ENCODE measurements around the gene GJD4.

The GJD4 gene

DNA sequence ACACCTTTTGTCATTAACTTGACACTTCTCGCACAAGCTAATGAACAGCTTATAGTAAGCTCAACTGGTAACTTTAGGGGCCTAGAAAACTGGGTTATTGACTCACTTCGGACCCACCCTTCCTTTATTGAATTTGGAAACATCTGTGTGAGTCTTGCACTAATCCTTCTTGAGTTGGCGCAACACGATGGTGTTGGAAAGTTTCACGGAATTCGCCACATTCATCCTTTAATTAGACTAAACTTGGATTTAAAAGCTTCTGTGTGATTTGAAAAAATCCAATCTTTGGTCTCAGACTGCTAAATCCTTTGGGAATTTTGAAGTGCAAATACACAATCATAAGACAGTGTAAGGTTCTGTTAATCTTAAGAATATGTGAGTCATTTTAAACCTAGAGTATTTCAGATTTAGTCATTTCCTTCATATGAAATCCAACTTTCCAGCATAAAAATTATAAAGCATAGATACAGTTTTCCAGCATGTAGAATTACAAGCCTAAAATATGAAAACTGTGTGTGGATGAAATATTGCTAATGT, 21.9 kb downstream of the GJD4 start:
- DNase-seq (ENCODE audit: low read depth), result no peak

DNA sequence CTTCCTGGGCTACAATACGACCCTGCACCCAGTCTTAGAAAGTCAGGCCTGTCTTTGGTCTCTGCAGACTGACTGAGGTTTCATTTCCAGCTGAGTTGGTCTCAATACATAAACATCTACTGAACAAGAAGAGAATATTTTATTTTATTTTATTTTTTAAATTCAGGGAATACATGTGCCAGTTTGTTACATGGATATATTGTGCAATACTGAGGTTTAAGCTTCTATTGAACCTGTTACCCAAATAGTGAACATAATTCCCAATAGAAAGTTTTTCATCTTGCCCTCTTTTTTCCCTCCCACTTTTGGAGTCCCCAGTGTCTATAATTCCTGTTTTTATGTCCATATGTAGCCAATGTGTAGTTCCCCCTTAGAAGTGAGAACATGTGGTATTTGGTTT, 26.3 kb downstream of the GJD4 start:
- no peak for DNase-seq (ENCODE audit: low read depth)

DNA sequence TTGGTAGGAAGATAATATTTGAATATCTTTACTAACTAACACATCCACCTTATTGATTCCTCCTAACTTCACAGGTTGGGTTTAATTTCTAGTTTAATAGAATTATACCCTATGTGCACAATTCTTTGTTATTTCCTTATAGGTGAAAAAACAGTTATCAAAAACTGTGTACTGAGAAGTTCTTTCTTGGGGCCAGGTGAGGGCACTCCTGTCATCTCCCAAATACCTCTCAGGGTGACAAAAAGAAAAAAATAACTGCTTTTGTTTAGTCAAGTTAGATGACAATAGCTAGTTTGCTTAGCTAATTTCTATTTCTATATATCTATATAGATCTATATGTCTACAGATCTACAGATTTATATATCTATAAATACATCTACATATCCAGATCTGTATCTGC, 26.9 kb downstream of the GJD4 start:
- no peak for DNase-seq (ENCODE audit: low read depth)

DNA sequence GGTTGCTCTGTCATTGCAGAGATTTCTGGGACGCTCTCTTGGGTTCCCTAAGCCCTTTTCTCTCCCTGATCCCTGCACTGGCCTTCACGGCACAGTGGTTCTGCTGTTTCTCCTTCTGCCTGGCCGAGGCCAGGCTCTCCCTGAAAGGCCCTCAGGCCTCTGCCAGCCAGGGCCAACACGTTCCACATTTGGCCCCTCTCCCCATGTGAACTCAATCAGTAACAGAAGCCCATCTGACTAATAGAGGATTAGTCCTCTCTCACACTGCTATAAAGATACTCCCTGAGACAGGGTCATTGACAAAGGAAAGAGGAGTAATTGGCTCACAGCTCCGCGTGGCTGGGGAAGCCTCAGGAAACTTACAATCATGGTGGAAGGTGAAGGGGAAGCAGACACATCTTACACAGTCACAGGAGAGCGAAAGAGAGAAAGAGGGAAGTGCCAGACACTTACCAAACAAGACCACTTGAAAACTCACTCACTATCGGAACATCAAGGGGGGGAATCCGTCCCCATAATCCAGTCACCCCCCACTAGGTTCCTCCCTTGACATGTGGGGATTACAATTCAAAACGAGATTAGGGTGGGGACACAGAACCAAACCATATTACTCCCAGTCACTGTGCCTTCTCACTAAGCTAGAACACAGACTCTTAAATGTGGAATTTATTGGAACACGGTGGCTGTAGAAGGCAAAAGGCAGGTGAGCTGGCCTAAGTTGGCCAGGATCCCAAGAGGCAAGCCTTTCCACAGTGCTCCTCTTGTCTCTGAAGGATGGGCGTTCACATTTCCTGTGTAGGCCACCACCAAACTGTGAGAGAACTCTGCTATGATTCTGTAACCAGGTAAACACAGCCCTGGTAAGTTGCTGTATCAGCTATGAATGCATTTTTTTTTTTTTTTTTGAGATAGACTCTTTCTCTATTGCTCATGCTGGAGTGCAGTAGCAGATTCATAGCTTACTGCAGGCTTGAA, 28.2 kb downstream of the GJD4 start:
- DNase-seq (ENCODE audit: low read depth), result no peak

DNA sequence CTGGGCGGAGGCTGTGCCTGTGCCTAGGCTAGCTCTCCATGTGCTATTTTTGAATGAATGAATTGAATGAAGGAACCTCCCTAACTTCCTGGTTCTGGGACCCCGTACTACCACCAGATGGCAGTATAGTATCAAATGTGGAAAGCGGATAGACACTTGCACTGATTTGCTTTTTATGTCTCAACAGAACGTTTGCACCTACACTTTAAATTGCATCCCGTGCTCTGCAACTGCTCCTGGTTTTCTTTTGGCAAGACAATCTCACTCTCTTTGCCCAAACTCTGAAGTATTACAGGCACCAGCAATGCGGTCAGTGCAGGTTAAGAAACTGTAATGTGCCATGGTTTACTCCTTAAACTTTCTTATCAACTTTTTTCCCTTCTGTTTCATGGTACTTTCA, 30.4 kb downstream of the GJD4 start:
- DNase-seq (ENCODE audit: low read depth), result no peak

DNA sequence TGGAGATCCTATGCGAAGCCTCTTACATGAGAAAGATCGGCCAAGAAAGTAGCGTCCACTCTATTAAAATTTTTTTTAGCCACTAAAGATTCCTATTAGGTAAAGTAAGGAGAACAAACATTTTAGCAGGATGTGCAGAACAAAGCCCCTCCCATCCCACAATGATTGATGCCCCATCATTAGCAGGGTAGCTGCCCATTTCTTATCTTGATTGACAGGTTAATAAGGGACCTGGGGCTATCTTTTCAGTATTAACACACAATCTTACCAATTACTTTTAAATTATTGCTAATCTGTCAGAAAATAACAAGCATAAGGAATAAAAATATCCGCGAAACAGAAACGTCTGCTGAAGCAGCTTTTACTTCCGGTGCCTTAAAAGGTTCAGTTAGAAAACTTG, 31.8 kb downstream of the GJD4 start:
- DNase-seq (ENCODE audit: low read depth), result no peak

DNA sequence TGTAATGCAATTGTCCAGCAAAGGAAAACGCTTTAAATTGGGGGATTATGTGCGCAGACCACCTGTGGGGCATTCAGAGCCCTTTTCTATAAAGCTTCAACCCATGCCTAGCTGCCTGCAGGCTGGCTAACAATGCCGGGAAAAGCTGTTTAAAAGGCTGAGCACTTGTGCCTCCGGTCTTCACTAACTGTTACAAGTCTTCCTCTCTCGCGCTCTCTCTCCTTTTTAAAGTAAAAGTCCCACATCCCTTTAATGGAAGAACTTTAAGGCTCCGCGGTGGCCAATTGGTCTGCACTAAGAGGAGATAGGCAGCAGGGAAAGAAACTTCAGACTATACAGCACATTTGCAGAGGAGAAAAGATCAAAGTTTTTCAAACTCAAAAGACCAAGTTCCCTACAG, 32.3 kb downstream of the GJD4 start:
- DNase-seq (ENCODE audit: low read depth), result no peak

DNA sequence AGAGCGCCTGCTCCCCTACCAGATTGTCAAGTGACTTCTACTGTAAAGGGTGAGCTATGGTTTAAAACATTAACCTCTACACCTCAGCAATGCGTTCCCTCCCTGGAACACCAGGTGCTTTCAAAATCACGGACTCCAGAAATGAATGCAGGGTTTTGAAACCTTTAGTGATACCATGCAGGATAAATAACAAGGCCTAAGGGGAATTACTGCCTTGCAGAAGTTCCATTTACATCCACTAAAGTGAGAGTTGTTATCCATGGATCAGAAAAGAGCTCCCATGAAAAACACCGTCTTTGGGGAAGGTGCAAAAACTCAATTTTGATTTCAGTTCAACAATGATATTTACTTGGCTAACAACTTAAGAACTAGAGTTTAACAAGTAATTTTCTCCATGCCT, 33.0 kb downstream of the GJD4 start:
- no peak for DNase-seq (ENCODE audit: low read depth)

DNA sequence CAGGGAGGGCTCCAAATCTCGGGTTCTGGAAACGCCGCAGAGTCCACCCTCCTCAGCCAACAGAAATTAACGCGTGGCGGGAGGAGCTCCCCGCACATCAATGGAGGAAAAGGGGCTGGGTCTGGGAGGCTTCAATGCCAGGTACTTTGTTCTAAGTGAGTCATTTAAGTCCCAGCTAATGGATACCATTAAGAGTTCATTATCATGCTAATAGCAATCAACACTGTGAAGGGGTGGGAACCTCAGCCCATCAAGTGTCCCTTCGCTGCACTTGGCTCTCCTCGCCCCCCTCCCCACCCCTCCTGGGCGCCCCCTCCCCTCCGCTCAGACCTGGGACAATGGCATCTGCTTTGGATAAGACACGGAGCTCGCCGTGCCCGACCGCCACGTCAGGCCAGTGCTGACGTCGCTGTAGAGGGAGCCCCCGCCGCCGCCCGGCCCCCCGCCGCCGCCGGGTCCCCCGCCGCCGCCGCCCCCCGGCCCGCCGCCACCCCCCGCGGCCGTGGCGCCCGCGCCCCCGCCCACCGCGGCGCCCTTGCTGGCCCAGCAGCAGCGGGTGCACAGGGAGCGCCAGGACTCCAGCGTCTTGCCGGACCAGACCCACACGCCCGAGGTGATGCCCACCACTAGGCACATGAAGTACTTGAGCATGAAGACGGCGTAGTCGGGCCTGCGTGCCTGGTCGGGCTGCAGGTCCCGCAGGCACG, 34.0 kb downstream of the GJD4 start:
- no peak for DNase-seq (ENCODE audit: low read depth)

DNA sequence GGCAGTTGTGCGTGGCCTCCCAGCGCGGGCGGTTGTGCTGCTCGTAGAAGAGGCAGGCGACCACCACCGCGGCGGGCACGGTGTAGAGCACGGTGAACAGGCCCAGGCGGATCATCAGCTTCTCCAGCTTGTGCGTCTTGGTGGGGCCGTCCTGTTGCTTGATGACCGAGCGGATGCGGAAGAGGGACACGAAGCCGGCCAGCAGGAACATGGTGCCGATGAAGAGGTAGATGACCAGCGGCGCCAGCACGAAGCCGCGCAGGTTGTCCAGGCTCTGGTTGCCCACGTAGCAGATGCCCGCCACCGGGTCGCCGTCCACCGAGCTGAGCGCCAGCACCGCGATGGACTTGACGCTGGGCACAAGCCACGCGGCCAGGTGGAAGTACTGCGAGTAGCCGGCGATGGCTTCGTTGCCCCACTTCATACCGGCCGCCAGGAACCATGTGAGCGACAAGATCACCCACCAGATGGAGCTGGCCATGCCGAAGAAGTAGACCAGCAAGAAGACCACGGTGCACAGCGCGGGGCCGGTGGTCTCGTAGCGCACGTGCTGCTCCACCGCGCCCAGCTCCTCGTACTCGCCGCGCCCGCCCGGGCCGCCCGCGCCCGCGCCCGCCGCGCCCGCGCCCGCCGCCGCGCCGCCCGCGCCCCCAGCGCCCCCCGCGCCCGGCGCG, 34.7 kb downstream of the GJD4 start:
- no peak for DNase-seq (ENCODE audit: low read depth)

DNA sequence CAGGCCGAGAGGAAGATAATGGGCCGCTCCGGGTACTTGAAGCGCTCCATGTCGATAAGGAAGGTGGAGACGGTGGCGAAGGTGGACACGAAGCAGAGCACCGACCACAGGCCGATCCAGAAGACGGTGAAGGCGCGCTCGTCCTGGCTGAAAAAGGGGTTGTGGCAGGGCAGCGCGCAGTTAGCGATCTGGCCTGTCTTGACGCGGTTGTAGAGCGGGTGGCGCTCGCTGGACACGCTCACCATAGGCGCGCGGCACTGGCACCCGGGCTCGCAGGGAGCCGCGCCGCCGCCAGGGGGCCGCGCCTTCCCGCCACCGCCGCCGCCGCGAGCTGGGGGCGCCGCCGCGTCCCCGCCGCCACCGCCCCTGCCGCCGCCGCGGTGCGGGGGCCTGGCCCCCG, 35.3 kb downstream of the GJD4 start:
- DNase-seq (ENCODE audit: low read depth), result no peak

DNA sequence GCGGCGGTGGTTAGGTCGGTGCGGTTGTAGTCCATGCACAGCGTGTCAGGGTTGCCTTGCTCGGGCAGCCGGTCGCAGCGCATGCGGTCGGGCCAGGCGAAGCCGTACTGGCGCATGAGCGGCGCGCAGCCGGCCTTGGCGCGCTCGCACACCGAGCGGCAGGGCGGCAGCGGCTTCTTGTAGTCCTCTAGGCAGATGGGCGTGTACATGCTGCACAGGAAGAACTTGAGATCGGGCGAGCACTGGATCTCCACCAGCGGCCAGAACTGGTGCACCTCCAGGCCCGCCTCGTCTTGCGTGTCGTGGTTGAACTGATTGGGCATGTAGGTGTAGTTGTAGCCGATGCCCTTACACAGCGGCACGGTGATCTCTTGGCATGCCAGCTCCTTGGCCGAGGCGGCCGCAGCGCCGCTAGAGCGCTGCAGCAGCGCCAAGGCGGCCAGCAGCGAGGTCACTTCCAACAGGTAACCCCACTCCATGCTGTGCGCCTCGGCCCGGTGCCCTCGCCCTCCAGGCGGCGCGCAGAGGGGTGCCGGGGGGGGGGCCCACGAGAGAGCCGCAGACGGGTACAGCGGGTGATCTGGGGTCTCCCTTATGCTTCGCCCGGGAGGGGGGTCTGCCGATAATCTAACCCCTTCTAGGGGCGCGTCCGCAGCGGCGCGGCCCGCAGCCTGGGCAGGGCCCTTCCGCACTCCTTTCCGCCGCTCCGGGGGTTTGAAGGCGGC, 36.0 kb downstream of the GJD4 start:
- DNase-seq (ENCODE audit: low read depth), result no peak

DNA sequence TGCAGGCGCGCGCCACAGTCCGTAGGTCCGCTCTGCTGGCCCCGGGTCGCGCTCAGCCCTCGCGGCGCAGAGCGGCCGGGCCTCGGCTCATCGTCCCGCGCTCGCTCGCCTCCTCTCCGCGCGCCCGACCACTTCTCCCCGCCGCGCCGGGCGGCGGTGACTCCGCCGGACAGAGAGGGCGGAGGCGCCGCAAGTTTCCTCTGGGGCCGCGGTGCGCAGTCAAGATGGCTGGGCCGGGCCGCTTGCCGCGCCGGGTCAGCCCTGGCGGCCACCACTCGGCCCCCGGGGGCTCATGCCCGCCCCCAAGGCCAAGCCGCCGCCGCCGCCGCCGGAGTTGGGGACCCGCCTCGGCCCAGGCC, 36.5 kb downstream of the GJD4 start:
- no peak for DNase-seq (ENCODE audit: low read depth)

DNA sequence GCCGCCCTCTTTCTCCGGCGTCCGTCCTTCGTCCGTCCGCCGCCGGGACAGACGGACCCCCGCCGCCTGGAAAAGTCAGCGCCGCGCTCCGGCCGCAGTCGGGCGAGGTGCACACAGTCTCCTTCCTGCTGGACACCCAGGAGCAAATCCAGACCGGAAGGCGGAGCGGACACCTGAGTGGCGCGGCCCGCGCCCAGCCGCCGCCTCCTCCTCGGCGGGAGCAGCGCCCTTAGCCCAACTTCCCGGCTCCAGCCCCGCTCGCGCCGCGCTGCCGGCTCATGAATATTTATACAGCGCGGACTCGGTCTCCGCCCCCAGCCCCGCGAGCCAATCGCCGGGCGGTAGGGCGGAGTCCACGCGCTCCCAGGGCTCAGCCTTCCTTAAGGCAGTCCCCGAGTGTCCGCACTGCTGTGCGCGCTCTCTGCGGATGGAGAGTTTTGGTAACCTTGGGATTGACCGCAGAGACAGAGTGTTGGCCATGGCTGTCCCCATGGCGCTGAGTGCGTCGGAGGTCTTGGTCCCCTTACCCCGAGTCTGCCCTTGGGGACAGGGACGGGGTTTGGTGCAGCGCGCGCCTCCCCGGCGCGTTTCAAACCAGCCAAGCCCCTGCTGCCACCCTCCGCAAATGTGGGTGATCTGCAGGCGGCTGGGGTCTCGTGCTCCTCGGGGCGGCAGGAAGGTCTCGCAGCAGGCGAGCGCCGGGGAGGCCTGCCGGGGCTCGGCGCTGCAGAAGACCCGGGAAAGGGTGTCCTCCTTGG, 37.1 kb downstream of the GJD4 start, which contains the start of gene FZD8:
Gene FZD8 (minus strand): TSS at position 262 of the 758 bp plus-strand sequence. CDS start 867 bp downstream, outside the sequence.
- DNase-seq (ENCODE audit: low read depth), result peak; percentile 56

DNA sequence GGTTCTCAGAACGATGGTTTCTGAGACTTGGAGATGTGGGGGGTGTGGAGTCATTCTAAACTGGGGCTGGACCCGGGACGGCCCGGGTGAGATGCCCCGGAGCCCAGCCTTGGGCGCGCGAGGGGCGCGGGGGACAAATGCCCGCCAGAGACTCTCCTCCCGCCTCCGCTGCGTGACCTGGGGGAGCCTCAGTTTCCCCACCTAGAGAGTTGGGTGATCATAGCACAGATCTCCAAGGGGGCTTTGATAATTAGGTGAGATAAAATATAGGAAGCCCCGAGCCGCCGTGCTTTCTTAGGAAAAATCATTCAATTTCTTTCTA, 37.6 kb downstream of the GJD4 start:
- no peak for DNase-seq (ENCODE audit: low read depth)

DNA sequence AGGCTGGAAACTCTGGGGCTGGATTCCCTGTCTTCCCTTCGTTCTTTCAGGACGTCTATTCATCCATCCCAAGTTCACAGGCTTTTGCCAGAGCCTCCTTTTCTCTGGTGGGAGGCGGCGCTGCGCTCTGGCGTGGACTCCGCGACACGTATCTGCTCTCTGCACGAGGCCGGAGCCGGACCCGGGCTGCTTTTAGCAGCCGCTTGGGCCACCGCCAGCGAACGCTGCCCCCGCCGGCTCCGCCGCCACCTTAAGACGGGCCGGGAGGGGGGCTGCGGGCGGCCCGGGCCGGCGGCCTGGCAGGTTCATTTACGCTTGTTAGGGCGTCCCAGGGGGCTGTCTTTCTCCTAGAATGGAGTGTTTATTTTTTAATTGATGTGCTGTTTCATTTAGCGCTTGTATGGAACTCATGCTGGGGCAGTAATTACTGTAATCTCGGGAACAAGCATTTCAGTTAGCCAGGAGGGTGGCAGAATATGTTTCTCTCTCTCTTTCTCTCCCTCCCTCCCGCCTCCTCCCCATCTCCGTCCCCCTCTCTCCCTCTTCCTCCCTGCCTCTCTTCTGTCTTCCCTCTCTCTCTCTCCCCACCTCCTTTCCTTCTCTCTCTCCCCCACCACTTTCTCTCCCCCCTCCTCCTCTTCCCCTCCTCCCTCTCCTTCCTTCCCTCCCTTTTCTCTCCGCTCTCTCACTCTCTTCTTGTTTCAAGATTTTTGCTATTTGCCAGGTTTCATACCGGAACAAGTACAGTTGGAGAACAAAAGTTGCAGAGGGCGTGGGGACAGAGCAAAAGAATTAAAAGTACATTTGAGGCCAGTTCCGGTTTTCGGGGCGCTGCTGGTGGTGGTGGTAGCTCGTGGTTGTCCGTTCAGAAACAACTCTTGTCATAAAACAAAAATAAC, 38.3 kb downstream of the GJD4 start:
- DNase-seq (ENCODE audit: low read depth), result no peak

DNA sequence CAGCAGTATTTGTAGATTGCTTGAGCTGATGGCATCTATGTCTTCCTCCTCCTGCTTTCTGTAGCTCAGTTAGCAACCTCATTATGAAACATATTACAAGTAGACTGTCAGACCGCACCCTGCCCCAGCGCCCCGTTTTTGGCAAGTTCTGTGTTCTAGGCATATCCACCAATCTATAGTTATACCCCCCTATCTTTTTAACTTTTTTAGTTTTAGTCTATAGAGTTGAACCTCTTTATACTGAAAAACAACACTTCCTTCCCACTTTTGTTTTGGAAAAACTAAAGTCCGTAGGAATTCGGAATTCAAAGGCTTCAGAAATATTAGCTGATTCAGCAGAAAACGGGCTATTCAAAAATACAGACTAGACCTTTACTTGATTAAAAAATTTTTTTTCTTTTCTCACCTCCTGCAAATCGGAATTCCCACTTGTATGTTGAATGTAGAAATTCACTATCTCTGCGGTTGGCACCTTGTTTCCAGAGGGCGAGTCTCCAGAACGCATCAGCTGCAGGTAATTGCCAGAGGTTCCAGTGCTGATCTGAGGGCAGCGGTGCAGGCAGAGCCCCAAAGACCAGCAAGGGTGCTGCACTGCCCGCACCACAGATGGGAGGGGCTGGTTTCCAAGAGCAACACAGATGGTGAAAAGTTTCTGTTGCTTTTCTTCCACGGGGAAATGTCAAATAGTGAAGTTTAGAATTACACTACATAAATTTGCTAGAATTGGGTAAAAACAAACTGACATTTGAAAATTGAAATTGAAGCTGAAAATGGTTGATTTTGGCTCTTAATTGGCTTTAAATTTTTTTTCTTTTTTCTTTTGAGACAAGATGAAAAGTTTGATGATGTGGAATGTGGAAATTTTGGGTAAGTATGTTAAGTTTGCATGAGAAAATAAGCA, 39.2 kb downstream of the GJD4 start:
- DNase-seq (ENCODE audit: low read depth), result no peak

DNA sequence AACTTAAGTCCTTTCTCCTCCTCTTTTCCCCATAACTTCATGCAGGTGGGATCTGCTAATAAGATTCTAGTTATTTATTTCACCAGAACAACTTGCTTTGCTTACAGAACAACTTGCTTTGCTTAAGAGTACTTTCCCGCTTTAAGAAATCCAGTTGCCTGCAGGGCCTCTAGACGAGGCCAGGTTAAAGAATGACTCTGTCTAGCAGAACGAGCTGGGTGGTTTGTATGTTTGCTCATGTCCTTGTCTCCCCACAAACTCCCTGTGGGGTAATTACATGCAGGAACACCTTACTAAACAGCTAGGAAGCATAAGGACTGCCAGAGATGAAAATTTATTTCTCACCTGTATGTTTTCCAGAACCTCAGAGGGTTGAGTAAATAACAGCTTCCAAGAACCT, 45.8 kb downstream of the GJD4 start:
- no peak for DNase-seq (ENCODE audit: low read depth)

DNA sequence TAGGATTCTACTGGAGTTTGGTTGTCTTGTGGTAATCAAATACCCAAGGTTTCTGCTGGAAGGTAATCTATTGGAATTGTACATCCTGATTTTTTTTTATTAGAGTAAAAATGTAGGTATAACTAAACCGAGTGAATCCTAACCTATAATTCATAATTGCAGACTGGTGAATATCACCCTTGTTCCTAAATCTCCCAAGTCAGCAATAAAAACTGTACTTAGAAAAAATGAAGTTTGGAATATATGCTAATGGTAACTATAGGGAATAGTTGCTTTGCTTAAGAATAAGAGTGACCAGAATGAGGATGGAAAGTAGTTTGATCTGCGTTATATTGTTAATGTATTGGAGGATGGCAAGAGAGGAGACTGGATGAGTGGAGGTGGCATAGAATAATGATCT, 47.7 kb downstream of the GJD4 start:
- no peak for DNase-seq (ENCODE audit: low read depth)
